GM18861 (cell line): ENCODE results near the gene STK32B.
"Not testable (repeated sequence)": the region's sequence is repeated elsewhere in the genome, so short reads cannot be mapped to it uniquely, and the experiment has no call there.

ENCODE experiments used
- ATAC-seq: cut with Tn5 transposase; IDR thresholded peaks from one replicate; pipeline ENCODE4 v1.9.1; 2021; ENCODE audit not compliant: unreplicated experiment

Gene STK32B

DNA sequence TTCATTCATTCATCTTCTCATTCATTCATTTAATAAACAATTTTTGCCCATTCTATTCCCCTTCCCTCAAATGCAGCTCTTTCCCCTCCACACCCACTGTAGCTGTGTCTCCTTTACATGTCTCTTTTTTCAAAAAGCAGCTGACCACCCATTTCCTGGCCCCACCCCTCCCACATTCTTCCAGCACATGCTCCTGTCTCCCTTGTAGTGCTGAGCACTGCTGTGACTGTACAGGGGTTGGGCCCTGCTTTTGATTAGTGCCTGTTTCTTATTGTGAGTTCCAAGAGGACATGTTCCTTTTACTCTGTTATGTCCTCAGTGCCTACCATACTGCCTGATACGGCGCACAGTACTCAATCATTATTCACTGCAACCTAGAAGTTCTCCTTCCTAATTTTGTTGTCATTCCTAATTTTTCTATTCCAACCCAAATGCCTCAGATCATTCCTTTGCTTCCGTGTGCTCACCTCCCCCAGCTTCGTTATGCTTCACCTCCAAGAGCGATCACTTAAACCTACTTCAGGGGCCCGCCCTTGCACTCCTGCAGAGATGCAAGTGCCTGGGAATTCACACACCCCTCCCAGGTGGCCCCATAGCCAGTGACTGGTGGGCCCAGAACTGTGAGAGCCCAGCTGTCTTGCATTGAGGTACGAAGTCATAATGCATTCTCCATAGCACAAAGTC lies 152.2 kb downstream of the STK32B start:
- ATAC-seq: no peak

DNA sequence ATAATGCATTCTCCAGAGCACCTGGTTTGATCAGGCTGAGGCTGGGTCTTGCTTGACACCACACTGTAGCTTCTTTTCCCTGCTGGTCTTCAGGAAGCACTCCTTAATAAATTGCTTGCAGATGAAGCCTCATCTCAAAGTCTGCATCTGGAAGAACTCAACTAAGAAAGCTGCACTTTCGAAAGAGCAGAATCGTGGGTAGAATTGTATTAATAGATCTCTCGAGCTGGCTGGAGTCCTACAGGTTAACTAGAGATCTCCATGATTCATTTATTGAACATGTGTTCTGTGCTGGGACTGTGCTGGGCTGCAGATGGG lies 152.7 kb downstream of the STK32B start:
- ATAC-seq: no peak

- no peak for ATAC-seq
These were observed 153.5 kb downstream of the STK32B start for GRCh38 chr4:5204781-5205180.

DNA sequence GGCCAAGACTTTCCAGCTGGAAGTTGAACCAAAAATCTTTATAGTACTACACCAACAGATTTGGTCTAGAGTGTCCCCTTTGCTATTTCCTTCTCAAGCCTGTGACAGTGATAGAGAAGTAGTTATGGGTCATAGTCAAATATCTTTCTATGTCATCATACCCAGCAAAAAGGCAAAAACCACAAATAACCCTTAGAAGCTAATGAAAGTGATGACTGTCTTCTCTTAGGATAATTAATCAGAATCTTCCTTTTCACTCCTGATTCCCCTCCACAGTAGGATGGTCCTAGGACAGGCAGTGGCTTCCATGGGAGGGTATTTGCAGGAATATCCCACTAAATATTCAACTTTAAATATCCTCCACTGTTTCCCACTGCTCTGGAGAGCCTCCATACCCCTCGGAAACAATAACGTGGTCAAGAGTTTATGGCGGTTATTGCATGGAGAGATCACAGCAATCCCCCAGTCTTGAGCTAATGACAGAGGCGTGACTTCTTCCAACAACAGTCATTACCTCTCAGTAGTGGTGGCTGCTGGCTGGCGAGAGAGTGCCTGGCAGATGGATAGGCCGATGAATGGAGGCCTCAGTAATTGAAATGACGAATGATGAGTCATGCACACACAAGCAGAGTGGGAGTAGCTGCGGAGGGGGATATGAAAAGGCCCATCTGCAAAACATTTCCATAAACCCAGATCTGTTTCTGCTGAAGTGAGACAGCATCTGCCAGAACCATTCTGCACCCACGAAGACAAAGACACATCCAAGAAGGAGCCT lies 154.9 kb downstream of the STK32B start:
- no peak for ATAC-seq

DNA sequence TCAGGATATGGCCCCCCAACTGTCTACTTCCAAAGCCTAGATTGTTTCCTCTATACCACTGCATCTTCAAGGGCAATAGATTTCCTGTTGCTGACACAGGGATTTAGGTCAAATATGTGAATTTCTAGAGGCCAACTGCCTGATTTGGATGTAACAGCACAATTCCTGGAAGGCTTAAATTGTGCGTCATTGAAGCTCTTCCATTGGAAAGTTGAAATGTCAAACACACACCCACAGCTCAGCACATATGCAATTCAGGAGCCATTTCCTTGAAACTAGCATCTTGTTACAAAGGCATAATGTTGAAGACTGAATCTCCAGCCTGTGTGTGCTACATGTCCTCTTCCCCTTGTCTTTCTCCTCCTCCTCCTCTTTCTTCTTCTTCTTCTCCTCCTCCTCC lies 158.6 kb downstream of the STK32B start:
- no peak for ATAC-seq

GRCh38 chr4:5211282-5211839 lies 160.1 kb downstream of the STK32B start:
- no peak for ATAC-seq

DNA sequence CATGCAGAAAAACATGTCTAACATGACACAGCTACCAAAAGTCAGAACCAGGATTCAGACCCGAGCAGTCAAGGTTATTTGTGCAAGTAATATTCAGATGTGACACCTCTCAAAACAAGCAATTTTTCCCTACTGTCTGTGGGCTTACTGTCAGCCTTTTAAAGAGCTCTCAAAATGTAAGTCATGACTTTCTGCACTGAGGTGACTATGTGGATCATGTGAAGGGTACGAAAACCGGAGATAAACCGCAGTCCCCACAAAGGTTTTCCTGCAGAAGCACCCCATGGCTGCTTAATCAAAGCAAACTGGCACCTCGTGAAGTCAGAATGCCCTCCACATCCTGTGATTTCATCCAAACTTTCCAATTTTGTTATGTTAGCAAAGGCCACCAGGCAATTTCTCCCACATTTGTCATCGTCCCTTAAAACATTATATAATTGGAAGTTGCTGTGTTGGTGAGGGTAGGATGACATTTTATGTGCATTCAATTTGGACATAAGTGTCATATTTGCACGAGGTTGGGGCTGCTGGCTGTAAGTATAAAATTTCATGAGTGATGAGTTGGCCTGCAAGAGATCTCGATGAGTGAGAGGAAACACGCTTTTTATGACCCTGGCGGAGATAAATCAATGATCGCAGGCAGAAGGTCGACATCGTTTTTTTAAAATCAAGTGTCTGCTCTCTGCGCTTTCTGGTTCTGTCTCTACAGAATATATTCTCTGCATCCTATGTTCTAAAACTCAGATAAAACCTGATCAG lies 161.2 kb downstream of the STK32B start:
- no peak for ATAC-seq

DNA sequence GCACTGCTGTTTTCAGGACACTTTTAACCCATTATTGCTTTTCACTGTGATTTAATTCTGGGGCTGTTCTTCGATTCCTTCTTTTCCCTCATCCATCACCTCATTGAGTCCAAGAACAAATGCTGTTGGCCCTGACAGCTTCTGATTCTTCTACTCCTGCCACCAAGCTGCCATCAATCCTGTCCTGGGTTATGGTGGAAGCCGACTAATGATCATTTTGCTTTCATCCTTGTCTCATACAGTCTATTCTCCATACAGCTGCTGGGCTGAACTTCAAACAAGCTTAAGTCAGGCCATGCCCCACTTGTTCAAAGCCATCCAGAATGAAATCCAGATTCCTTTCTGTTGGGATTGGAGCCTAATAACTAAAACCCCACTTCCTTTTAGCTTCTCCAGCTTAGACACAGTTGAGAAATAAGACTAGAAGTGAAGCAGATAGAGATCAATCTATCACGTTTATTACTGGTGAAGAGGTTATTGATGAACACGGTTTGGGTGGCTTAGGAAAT lies 161.9 kb downstream of the STK32B start:
- no peak for ATAC-seq

- no peak for ATAC-seq
These were observed 164.0 kb downstream of the STK32B start for GRCh38 chr4:5215321-5215720.

DNA sequence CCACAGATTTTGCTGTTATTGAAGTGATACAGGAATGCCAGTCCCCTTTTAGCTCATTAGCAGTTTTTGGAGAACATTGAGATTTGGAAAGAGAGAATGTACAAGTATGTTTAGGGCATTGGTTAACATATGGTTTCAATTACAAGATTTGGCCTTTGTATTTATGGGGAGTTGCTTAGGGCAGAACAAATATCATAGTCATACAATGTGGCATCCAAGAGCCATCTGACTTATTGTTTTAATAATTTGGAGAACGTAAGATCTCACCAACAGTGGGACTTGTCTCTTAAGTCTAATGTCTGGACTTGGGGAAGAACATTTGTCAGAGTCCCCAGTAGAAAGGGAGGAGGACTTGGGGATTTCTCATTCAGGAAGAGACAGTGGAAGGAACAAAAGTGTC lies 166.1 kb downstream of the STK32B start:
- ATAC-seq: no peak

GRCh38 chr4:5218376-5219069 lies 167.2 kb downstream of the STK32B start:
- no peak for ATAC-seq

GRCh38 chr4:5220028-5220427 lies 168.7 kb downstream of the STK32B start:
- no peak for ATAC-seq

DNA sequence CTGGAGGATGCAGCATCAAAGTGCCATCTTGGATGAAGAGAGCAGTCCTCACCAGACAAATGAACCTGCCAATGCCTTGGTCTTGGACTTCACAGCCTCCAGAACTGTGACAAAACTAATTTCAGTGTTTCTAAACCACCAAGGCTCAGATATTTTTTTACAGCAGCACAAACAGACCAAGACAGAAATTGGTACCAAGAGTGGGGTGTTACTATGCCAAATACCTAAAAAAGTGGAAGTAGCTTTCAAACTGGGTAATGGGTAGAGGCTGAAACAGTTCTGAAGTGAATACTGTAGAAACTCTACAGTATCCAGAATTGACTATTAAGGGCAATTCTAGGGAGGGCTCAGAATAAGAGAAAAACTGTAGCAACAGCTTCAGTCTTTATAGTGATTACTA lies 170.8 kb downstream of the STK32B start:
- no peak for ATAC-seq

GRCh38 chr4:5222951-5223350 lies 171.7 kb downstream of the STK32B start:
- ATAC-seq: no peak

DNA sequence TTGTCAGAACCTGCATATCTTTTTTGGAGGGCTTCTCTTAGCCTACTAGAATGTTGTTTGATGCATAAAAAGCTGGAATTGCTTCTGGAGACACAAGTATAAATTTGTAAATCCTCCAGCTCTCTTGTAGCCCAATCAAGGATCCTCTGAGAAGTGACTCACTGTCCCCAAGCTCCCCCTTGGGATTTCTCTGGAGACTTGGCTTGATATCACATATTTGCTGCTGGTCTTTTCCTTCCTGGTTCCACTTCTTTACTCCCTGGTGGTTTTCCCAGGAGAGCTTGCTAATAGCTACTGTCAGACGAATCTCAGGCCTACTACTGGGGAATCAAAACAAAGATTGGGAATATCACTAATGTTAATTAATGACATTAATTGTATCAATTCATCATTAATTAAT lies 173.1 kb downstream of the STK32B start:
- ATAC-seq: no peak

DNA sequence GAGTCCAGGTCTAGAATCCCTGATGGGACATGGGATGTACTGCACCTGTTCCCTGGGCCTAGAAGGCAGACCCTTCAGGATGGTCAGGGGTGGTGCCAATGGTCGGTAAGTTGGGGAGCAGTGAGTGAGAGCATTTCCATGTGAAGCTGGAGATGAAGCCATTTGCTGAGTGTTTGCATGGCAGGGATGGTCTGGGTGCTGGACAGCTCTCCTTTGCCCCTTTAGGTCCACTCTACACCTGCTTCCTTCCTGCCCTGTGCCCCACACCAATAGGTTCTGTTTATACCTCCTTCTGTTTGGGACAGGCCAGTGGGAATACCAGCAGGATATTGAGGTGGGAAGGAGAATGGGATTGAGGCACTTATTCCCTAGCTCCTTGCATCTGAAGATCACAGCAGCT lies 181.3 kb downstream of the STK32B start:
- ATAC-seq: no peak

GRCh38 chr4:5237086-5237660 lies 185.9 kb downstream of the STK32B start:
- ATAC-seq: no peak

- ATAC-seq: no peak
These were observed 186.9 kb downstream of the STK32B start for GRCh38 chr4:5238173-5238572.

DNA sequence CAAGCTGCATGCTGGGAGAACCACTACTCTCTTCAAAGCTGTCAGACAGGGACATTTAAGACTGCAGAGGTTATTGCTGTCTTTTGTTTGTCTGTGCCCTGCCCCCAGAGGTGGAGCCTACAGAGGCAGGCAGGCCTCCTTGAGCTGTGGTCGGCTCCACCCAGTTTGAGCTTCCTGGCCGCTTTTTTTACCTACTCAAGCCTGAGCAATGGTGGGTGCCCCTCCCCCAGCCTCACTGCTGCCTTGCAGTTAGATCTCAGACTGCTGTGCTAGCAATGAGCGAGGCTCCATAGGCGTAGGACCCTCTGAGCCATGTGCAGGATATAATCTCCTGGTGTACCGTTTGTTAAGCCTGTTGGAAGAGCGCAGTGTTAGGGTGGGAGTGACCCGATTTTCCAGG lies 195.8 kb downstream of the STK32B start:
- not testable (repeated sequence) for ATAC-seq

DNA sequence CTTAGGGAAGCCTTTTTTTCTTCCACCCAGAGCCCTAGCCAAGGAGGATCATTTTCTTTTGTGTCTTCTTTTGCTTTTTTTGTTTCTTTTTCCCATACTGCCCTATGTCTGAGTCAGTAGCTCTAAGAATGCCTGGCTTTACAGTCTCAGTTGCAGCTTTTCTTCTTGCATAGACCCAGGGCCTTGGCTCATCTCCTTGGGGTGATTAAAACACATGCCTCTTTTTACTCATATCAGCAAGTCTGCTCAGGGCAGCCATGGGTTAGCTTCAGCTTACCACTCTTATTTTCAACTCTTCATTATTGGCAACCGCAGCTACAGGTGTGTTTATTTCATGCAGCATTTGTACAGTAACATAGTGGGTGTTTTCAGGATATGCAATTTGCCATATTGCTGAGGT lies 196.5 kb downstream of the STK32B start:
- ATAC-seq: no peak

GRCh38 chr4:5249727-5250126 lies 198.4 kb downstream of the STK32B start:
- no peak for ATAC-seq
